Activated CD8-positive, alpha-beta memory T cell treated with anti-CD3 and anti-CD28 coated beads, Interleukin-2, amount 10 ng/mL, durations not matched to agents 7 days and 5 days (primary cell): Measurements from ENCODE around the gene CDHR4. TPM values are rescaled to one million over a fixed set of nuclear protein-coding genes. Genes with fewer than 3 reads are reported as not detected.

Experiments
- ATAC-seq: fragments of 150-1000 bp; cut with Tn5 transposase; one replicate; pipeline ENCODE4 v1.10.0; 2021; ENCODE audit warnings: moderate library complexity
- CTCF ChIA-PET: fragments of 350-600 bp; sonication (Branson Sonifier 250); formaldehyde crosslinking; loops from one replicate; lab custom pipeline; 2021; ENCODE audit warnings: antibody characterized with exemption; lab: Charles Lee
- DNase-seq: peaks from one replicate; pipeline ENCODE4 v3.0.0-alpha.2; 2020
- H3K27ac Mint-ChIP-seq: one replicate; pipeline ENCODE4 v1.8.0; 2021; ENCODE audit warnings: mild to moderate bottlenecking, mixed read lengths
- H3K27me3 Mint-ChIP-seq: one replicate; pipeline ENCODE4 v1.8.0; 2021; ENCODE audit warnings: mixed read lengths
- H3K36me3 Mint-ChIP-seq: one replicate; pipeline ENCODE4 v1.8.0; 2021; ENCODE audit warnings: mild to moderate bottlenecking, mixed read lengths
- H3K4me1 Mint-ChIP-seq: one replicate; pipeline ENCODE4 v1.8.0; 2021; ENCODE audit warnings: mixed read lengths
- H3K4me3 Mint-ChIP-seq: one replicate; pipeline ENCODE4 v1.8.0; 2021; ENCODE audit warnings: mild to moderate bottlenecking, moderate library complexity, mixed read lengths
- H3K9me3 Mint-ChIP-seq: one replicate; pipeline ENCODE4 v1.8.0; 2022; ENCODE audit warnings: low read depth, mixed read lengths
- total RNA-seq, 2 experiments: library from RNA; stranded (reverse); gene quantifications; one replicate each; pipeline ENCODE4 v1.2.3, GENCODE V29; 2021

CDHR4 gene
- total RNA-seq, 2 experiments from 2014 or later: 0.16 TPM; not detected in 1

DNA sequence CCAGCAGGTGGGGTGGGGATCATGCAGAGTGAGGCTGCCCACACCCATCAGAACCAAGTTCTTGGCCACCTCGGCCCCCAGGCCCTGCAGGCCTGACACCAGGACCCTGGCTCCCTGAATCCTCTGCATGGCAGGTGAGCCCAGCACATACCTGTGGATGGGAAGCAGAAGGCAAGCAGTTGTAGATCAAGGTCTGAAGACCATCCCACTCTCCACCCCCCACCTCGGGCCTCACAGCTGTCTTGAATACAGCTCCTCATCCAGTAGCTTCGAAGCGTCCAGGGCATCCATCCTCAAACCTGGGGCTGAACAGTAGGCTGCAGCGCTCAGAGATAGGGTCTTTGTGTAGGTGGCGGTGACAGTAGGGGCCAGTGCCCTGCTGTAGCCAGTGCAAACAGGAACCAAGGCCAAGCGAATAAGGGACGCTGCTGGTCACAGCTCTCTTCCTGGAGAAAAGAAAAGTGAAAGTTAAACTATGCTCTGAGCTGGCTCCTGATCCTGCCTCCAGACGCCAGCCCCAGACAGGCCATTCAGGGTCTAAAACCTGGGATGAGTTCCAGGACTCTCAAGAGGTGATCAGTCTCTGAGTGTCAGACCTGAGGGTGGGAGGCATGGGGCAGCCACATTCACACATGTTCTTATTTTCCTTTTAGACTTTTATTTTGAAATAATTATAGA, 14.0 kb upstream of the CDHR4 start, which contains the start of gene UBA7:
Gene UBA7 (minus strand): TSS at position 457 of the 678 bp plus-strand sequence. CDS start 166 bp downstream, at position 291.
- Mint-ChIP-seq H3K27ac (peak within 1 kb of the TSS; percentile 97), H3K4me1 (peaks cover 23% of the 10 kb centered on the region), H3K9me3 (no peaks in the 10 kb centered on the region), H3K36me3 (peaks cover 16% of the 10 kb centered on the region), H3K4me3 (peak within 1 kb of the TSS; percentile 96), H3K27me3 (no peaks in the 10 kb centered on the region)
- ATAC-seq (peak; percentile 95), DNase-seq (peak; percentile 68)
- CTCF ChIA-PET: interaction anchor here (0.8 to 15.8 kb wide), 5 partner anchors 11 to 274 kb away, joined by 3 to 261 read pairs (median 6); partner anchors contain the start of genes CDHR4, INKA1 and RBM6

- CTCF ChIA-PET: interaction anchor here (0.8 to 15.8 kb wide), 6 partner anchors 10 to 274 kb away, joined by 3 to 261 read pairs (median 6); partner anchors contain the start of genes CDHR4, INKA1 and RBM6
- peak; percentile 4 for ATAC-seq
- Mint-ChIP-seq H3K9me3 (no peaks in the 10 kb centered on the region), H3K36me3 (peaks cover 18% of the 10 kb centered on the region), H3K4me1 (peaks cover 26% of the 10 kb centered on the region), H3K27me3 (no peaks in the 10 kb centered on the region), H3K27ac (peak overlapping the region; percentile 97), H3K4me3 (peak overlapping the region; percentile 96)
- DNase-seq: no peak
Measured at GRCh38 chr3:49812916-49813496, 13.3 kb upstream of the CDHR4 start.

- ATAC-seq (no peak), DNase-seq (no peak)
- H3K27me3 Mint-ChIP-seq: no peaks in the 10 kb centered on the region
- no peak overlapping the region for H3K27ac Mint-ChIP-seq
- H3K36me3 Mint-ChIP-seq: peaks cover 15% of the 10 kb centered on the region
- no peaks in the 10 kb centered on the region for H3K9me3 Mint-ChIP-seq
- no peak overlapping the region for H3K4me3 Mint-ChIP-seq
- peaks cover 38% of the 10 kb centered on the region for H3K4me1 Mint-ChIP-seq
- CTCF ChIA-PET: interaction anchor here (1.4 to 15.8 kb wide), 3 partner anchors 11 to 30 kb away, joined by 4 to 261 read pairs (median 5); no protein-coding TSS in a partner anchor
Measured at GRCh38 chr3:49807431-49808114, 7.9 kb upstream of the CDHR4 start.

DNA sequence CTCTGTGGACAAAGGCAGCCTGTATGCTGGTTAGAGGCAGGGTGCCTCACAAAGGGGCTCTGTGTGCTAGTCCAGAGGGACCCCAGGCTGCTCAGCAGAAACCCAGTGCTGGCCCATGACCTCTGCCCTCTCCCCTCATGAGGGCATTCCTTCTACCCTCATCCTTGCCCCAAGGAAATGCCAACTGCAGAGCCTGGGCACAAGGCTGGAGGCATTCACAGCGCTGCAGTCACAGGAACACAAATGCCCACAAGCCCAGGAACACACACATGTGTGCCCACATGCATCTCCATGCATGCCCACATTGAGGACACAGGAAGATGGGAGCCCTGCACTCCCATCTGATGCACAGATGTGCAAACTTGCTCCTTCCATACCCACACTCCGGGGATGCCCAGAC, 7.2 kb upstream of the CDHR4 start:
- H3K36me3 Mint-ChIP-seq: peaks cover 11% of the 10 kb centered on the region
- peaks cover 2% of the 10 kb centered on the region for H3K27me3 Mint-ChIP-seq
- H3K4me1 Mint-ChIP-seq: peaks cover 36% of the 10 kb centered on the region
- CTCF ChIA-PET: interaction anchor here (1.5 to 15.8 kb wide), 2 partner anchors 11 to 30 kb away, joined by 5 to 261 read pairs; no protein-coding TSS in a partner anchor
- H3K4me3 Mint-ChIP-seq: no peak overlapping the region
- H3K9me3 Mint-ChIP-seq: no peaks in the 10 kb centered on the region
- ATAC-seq: no peak
- DNase-seq: no peak
- H3K27ac Mint-ChIP-seq: peak overlapping the region; percentile 55

DNA sequence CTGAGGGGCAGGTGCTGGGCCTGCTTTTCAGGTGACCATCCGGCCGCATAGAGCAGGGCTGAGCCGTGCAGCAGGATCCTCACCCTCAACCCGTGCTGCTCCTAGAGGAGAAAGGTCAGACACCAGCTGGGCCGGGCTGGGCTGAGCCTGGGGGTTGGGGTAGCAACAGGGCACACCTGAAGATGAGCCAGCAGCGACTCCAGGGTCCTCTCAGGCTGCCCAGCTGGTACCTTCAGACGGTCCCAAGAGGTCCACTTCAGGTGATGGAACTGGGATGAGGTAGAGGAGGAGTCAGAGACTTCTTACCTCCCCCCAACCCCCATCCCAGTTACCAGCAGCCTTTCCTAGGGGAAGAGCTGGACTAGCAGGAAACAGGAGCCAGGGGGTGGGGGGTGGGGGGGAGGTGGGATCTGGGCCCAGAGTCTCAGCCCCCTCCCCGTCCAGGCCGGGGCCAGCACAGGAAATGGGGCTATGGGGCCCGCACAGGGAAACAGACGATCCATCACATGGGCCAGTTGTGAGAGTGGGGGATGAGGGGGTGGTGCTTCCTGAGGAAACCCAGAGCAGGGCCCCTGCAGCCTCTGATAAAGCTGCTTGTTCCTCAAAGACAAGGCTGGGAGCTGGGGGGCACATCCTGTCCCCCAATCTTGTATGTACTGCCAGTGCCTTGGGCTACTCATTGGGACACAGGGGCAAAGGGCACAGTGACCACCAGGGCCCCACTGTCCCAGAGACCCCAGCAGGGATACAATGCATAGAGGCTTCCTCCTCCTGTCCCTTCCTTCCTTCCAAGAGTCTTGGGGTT, 6.4 kb upstream of the CDHR4 start:
- Mint-ChIP-seq H3K4me3 (no peak overlapping the region), H3K4me1 (peaks cover 36% of the 10 kb centered on the region), H3K27me3 (peaks cover 9% of the 10 kb centered on the region), H3K27ac (peak overlapping the region; percentile 55), H3K9me3 (no peaks in the 10 kb centered on the region), H3K36me3 (peaks cover 9% of the 10 kb centered on the region)
- CTCF ChIA-PET: interaction anchor here (7.1 to 15.8 kb wide), 2 partner anchors 9 to 31 kb away, joined by 86 to 261 read pairs; partner anchors contain the start of gene UBA7
- no peak for ATAC-seq
- DNase-seq: peak; percentile 60

GRCh38 chr3:49805367-49805782, 5.7 kb upstream of the CDHR4 start:
- peaks cover 9% of the 10 kb centered on the region for H3K36me3 Mint-ChIP-seq
- H3K4me1 Mint-ChIP-seq: peaks cover 36% of the 10 kb centered on the region
- peaks cover 11% of the 10 kb centered on the region for H3K27me3 Mint-ChIP-seq
- DNase-seq (no peak), ATAC-seq (no peak)
- CTCF ChIA-PET: interaction anchor here (1.3 to 15.8 kb wide), 3 partner anchors 10 to 104 kb away, joined by 4 to 261 read pairs (median 86); partner anchors contain the start of gene UBA7
- no peak overlapping the region for H3K27ac Mint-ChIP-seq
- no peak overlapping the region for H3K4me3 Mint-ChIP-seq
- H3K9me3 Mint-ChIP-seq: no peaks in the 10 kb centered on the region

DNA sequence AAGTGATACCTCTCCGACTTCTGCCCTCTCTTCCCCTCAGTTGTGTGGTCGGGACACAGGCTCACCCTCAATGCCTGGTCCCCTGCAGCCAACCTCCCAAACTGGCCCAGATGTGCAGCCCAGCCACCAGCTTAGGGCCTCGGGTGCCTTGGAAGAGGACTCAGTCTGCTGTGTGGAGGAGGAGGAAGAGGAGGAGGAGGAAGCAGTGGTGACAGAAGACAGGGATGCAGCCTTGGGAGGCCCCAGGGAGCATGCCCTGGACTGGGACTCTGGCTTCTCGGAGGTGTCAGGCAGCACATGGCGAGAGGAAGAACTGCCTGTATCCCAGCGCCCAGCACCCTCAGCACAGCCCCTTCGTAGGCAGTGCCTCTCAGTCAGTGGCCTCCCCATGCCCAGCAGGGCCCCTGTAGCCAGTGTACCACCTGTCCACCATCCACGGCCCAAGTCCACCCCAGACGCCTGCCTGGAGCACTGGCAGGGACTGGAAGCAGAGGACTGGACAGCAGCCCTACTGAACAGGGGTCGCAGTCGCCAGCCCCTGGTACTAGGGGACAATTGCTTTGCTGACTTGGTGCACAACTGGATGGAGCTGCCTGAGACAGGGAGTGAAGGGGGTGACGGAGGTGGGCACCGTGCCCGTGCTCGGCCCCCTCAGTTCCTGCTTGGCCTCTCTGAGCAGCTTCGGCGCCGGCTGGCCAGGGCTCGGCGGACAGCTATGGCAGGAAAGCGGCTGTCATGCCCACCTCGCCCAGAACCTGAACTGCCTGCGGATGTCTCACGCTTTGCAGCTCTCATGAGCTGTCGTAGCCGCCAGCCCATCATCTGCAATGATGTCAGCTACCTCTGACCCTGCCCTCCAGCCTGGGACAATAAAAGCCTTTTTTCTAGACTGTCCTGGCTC, 4.7 kb upstream of the CDHR4 start:
- CTCF ChIA-PET: interaction anchor here (1.3 to 15.8 kb wide), 9 partner anchors 11 to 125 kb away, joined by 4 to 261 read pairs (median 15); partner anchors contain the start of genes IP6K1, MON1A and UBA7
- H3K36me3 Mint-ChIP-seq: peaks cover 2% of the 10 kb centered on the region
- H3K4me3 Mint-ChIP-seq: peak overlapping the region; percentile 80
- peaks cover 36% of the 10 kb centered on the region for H3K4me1 Mint-ChIP-seq
- DNase-seq (no peak), ATAC-seq (no peak)
- H3K27me3 Mint-ChIP-seq: peaks cover 11% of the 10 kb centered on the region
- H3K9me3 Mint-ChIP-seq: no peaks in the 10 kb centered on the region
- peak overlapping the region; percentile 4 for H3K27ac Mint-ChIP-seq

GRCh38 chr3:49803465-49804140, 3.9 kb upstream of the CDHR4 start:
- H3K4me1 Mint-ChIP-seq: peaks cover 36% of the 10 kb centered on the region

GRCh38 chr3:49802719-49803464, 3.2 kb upstream of the CDHR4 start, which contains the start of gene INKA1:
TSS of gene INKA1 (plus strand) at chr3:49803261. CDS start at chr3:49803393, 132 bp downstream.
- Mint-ChIP-seq H3K9me3 (no peaks in the 10 kb centered on the region), H3K36me3 (no peaks in the 10 kb centered on the region), H3K27me3 (peaks cover 11% of the 10 kb centered on the region), H3K4me1 (peaks cover 31% of the 10 kb centered on the region), H3K4me3 (peak within 1 kb of the TSS; percentile 80), H3K27ac (peak within 1 kb of the TSS; percentile 76)
- DNase-seq (peak; percentile 93), ATAC-seq (peak; percentile 89)
- CTCF ChIA-PET: interaction anchor here (0.6 to 15.8 kb wide), 33 partner anchors 9 to 444 kb away, joined by 3 to 261 read pairs (median 5); partner anchors contain the start of genes AMIGO3, IP6K1, MON1A and MST1R

More at GRCh38 chr3:49803465-49804140, 3.9 kb upstream of the CDHR4 start:
- Mint-ChIP-seq H3K27ac (peak overlapping the region; percentile 4), H3K27me3 (peaks cover 11% of the 10 kb centered on the region), H3K4me3 (peak overlapping the region; percentile 80), H3K36me3 (peaks cover 2% of the 10 kb centered on the region), H3K9me3 (no peaks in the 10 kb centered on the region)
- ATAC-seq: peak; percentile 11
- CTCF ChIA-PET: interaction anchor here (0.6 to 15.8 kb wide), 23 partner anchors 10 to 264 kb away, joined by 3 to 261 read pairs (median 9); partner anchors contain the start of genes IP6K1, MON1A, MST1R and RBM6
- peak; percentile 59 for DNase-seq

DNA sequence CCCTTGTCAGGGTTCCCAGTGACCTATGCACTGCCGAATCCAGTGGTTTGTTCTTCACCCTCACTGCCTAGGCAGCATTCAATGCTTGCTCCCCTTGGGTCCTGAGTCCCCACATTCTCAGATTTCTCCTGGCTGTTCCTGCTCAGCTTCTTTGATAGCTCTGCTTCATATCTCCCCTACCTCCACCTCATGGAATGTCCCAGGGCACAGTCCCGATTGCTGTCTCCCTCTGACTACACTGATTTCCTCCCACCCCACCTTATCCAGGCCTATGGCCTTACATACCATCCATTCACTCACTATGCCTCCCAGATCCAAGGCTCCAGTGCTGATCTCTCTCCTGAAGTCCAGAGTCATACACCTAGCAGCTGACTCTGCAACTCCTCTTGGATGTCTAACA, 1.5 kb upstream of the CDHR4 start:
- Mint-ChIP-seq H3K4me1 (peaks cover 14% of the 10 kb centered on the region), H3K9me3 (no peaks in the 10 kb centered on the region), H3K36me3 (no peaks in the 10 kb centered on the region), H3K4me3 (no peak overlapping the region), H3K27me3 (peaks cover 11% of the 10 kb centered on the region), H3K27ac (no peak overlapping the region)
- ATAC-seq: no peak
- no peak for DNase-seq
- CTCF ChIA-PET: interaction anchor here (0.8 to 15.8 kb wide), 9 partner anchors 11 to 100 kb away, joined by 3 to 261 read pairs (median 14); partner anchors contain the start of genes AMIGO3, IP6K1, TRAIP and UBA7
